CD14-positive monocyte (primary cell): ENCODE measurements around the gene PCNA. TPM values are rescaled to one million over a fixed set of nuclear protein-coding genes. Genes with fewer than 3 reads are reported as not detected.

ENCODE experiments used
- DNase-seq, 3 donors: peaks; one replicate each; pipeline ENCODE4 v3.0.0-alpha.2; 2011 to 2022
- H2AFZ ChIP-seq: 2 replicates; pipeline ENCODE4 v1.6.0; 2012; ENCODE audit warnings: mild to moderate bottlenecking, low read depth, low read length, inconsistent platforms; ENCODE audit not compliant: insufficient read depth, poor library complexity, severe bottlenecking
- H3K27ac ChIP-seq, 2 donors: 1 replicate in 1 of 2; 2 replicates in 1 of 2; pipeline ENCODE4 v1.5.1; 2012 to 2013; ENCODE audit warnings: low read length in 2 of 2, control low read depth in 1 of 2, inconsistent platforms in 1 of 2, low read depth in 1 of 2, mild to moderate bottlenecking in 1 of 2
- H3K27me3 ChIP-seq, 2 donors: one replicate each; pipeline versions ENCODE4 v1.6.0 to v1.6.1; 2011 to 2013; ENCODE audit warnings: low read length in 2 of 2; ENCODE audit not compliant: control insufficient read depth in 2 of 2, insufficient read depth in 2 of 2
- H3K36me3 ChIP-seq, 2 donors: replicated peaks in 1 of 2; 1 replicate in 1 of 2; 2 replicates in 1 of 2; pipeline versions ENCODE4 v1.5.1 to v1.6.1; 2012 to 2013; ENCODE audit warnings: low read length in 2 of 2, control low read depth in 1 of 2, inconsistent platforms in 1 of 2, mild to moderate bottlenecking in 1 of 2; ENCODE audit not compliant: insufficient read depth in 2 of 2, control insufficient read depth in 1 of 2
- H3K4me1 ChIP-seq, 2 donors: 1 replicate in 1 of 2; 2 replicates in 1 of 2; pipeline versions ENCODE4 v1.5.1 to v1.6.1; 2012 to 2013; ENCODE audit warnings: low read length in 2 of 2, control low read depth in 1 of 2, inconsistent platforms in 1 of 2, mild to moderate bottlenecking in 1 of 2, moderate library complexity in 1 of 2; ENCODE audit not compliant: insufficient read depth in 2 of 2, control insufficient read depth in 1 of 2
- H3K4me2 ChIP-seq: replicated peaks from 2 replicates; pipeline ENCODE3; 2012; ENCODE audit warnings: low read length, moderate library complexity, mild to moderate bottlenecking; ENCODE audit not compliant: poor library complexity, severe bottlenecking; ENCODE audit errors: extremely low read depth
- H3K4me3 ChIP-seq, 3 experiments: fragments of 200-600 bp in 1 of 3; sonication (generic) in 1 of 3; replicated peaks in 1 of 3; 1 replicate in 2 of 3; 2 replicates in 1 of 3; pipeline ENCODE4 v1.5.1; 2011 to 2013; ENCODE audit warnings: low read length in 3 of 3, mild to moderate bottlenecking in 3 of 3, control low read depth in 2 of 3, low read depth in 2 of 3, inconsistent platforms in 1 of 3, moderate library complexity in 1 of 3
- H3K79me2 ChIP-seq: 2 replicates; pipeline ENCODE4 v1.6.0; 2012; ENCODE audit warnings: mild to moderate bottlenecking, control low read depth, inconsistent platforms, low read length, moderate library complexity; ENCODE audit not compliant: insufficient read depth
- H3K9ac ChIP-seq: 2 replicates; pipeline ENCODE4 v1.6.0; 2017; ENCODE audit warnings: low read length, mild to moderate bottlenecking; ENCODE audit not compliant: insufficient read depth, poor library complexity, severe bottlenecking
- H3K9me3 ChIP-seq, 2 donors: replicated peaks in 1 of 2; 1 replicate in 1 of 2; 2 replicates in 1 of 2; pipeline versions ENCODE4 v1.5.1 to v1.6.1; 2012 to 2013; ENCODE audit warnings: low read length in 2 of 2, control low read depth in 1 of 2; ENCODE audit not compliant: control insufficient read depth in 1 of 2, insufficient read depth in 1 of 2
- H4K20me1 ChIP-seq: 2 replicates; pipeline ENCODE4 v1.6.0; 2012; ENCODE audit warnings: mild to moderate bottlenecking, low read length, control low read depth, moderate library complexity; ENCODE audit not compliant: insufficient read depth
- H3K27ac Mint-ChIP-seq, 7 donors: one replicate each; pipeline ENCODE4 v1.8.0; 2020; ENCODE audit warnings: mild to moderate bottlenecking in 7 of 7, mixed read lengths in 7 of 7, moderate library complexity in 6 of 7, inconsistent platforms in 2 of 7
- H3K27me3 Mint-ChIP-seq, 3 donors: one replicate each; pipeline ENCODE4 v1.8.0; 2021 to 2022; ENCODE audit warnings: low read depth in 3 of 3, mild to moderate bottlenecking in 3 of 3, mixed read lengths in 3 of 3, moderate library complexity in 3 of 3, inconsistent platforms in 1 of 3
- H3K36me3 Mint-ChIP-seq, 2 donors: one replicate each; pipeline ENCODE4 v1.8.0; 2020; ENCODE audit warnings: mixed read lengths in 2 of 2, inconsistent platforms in 1 of 2, mild to moderate bottlenecking in 1 of 2
- H3K4me1 Mint-ChIP-seq: one replicate; pipeline ENCODE4 v1.8.0; 2020; ENCODE audit warnings: mild to moderate bottlenecking, mixed read lengths
- H3K4me3 Mint-ChIP-seq, 2 donors: one replicate each; pipeline ENCODE4 v1.8.0; 2020; ENCODE audit warnings: mild to moderate bottlenecking in 2 of 2, mixed read lengths in 2 of 2, moderate library complexity in 1 of 2
- H3K9me3 Mint-ChIP-seq, 7 donors: one replicate each; pipeline ENCODE4 v1.8.0; 2020 to 2022; ENCODE audit warnings: mixed read lengths in 7 of 7, mild to moderate bottlenecking in 6 of 7, moderate library complexity in 6 of 7, inconsistent platforms in 2 of 7
- WGBS: methylation state at CpG from one replicate; pipeline ENCODE4 v1.1.5; 2013; ENCODE audit warnings: missing lambda C conversion rate; ENCODE audit not compliant: insufficient coverage; 5-methylcytosine and 5-hydroxymethylcytosine counted together
- intact Hi-C, 2 donors: fragments of 100-400 bp; cut with micrococcal nuclease; formaldehyde crosslinking; loops; one replicate each; pipeline versions ENCODE4 v1.15.0 to v1.15.1; 2023
- polyA plus RNA-seq, 3 donors: library from polyadenylated mRNA; depleted of rRNA in 1 of 3; unstranded in 2 of 3; stranded (reverse) in 1 of 3; fragments of 300-500 nt in 2 of 3; fragments of >200 nt in 1 of 3; fragmentation: Illumina TruSeq in 2 of 3; gene quantifications; 1 replicate in 2 of 3; 2 replicates in 1 of 3; pipeline ENCODE4 v1.2.3, GENCODE V29; 2012 to 2021
- TF ChIP-seq, protein P1 (sequence below): fragments of 200-600 bp; IDR thresholded peaks from one replicate; pipeline ENCODE4 v1.8.0; 2022; ENCODE audit warnings: antibody characterized with exemption, mild to moderate bottlenecking

PCNA gene
- polyA plus RNA-seq, 3 donors: 27.9 to 35.0 (median 30.8) TPM

- Mint-ChIP-seq H3K9me3 (no peaks in the 10 kb centered on the region), H3K4me3 (no peak overlapping the region), H3K27me3 (no peaks in the 10 kb centered on the region), H3K4me1 (peaks cover 58% of the 10 kb centered on the region), H3K36me3 (peaks cover 6 to 7% of the 10 kb centered on the region in 2 donors), H3K27ac (peak overlapping the region; percentile 94 to 99 (median 98))
- Histone ChIP-seq H3K27ac (peak overlapping the region; percentile 93 to 97), H3K9ac (no peak overlapping the region), H3K4me3 (no peak overlapping the region), H3K79me2 (no peaks in the 10 kb centered on the region), H3K36me3 (no peaks in the 10 kb centered on the region), H3K4me1 (peaks cover 58 to 59% of the 10 kb centered on the region in 2 donors), H4K20me1 (no peaks in the 10 kb centered on the region), H3K4me2 (no peak overlapping the region), H3K27me3 (no peaks in the 10 kb centered on the region), H2AFZ (no peak overlapping the region), H3K9me3 (no peaks in the 10 kb centered on the region)
- TF ChIP-seq, protein P1, sequence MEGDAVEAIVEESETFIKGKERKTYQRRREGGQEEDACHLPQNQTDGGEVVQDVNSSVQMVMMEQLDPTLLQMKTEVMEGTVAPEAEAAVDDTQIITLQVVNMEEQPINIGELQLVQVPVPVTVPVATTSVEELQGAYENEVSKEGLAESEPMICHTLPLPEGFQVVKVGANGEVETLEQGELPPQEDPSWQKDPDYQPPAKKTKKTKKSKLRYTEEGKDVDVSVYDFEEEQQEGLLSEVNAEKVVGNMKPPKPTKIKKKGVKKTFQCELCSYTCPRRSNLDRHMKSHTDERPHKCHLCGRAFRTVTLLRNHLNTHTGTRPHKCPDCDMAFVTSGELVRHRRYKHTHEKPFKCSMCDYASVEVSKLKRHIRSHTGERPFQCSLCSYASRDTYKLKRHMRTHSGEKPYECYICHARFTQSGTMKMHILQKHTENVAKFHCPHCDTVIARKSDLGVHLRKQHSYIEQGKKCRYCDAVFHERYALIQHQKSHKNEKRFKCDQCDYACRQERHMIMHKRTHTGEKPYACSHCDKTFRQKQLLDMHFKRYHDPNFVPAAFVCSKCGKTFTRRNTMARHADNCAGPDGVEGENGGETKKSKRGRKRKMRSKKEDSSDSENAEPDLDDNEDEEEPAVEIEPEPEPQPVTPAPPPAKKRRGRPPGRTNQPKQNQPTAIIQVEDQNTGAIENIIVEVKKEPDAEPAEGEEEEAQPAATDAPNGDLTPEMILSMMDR: no peak
- WGBS: 100% methylated on average over 1 of the region's 3 CpGs
- intact Hi-C loops: loop anchor here in 1 of 2 donors (10.0 kb wide), 1 partner anchor 274 kb away; no protein-coding TSS in a partner anchor
- DNase-seq: no peak
Measured at GRCh38 chr20:5088688-5089087, 31.1 kb downstream of the PCNA start.

GRCh38 chr20:5085380-5085779 lies 34.4 kb downstream of the PCNA start:
- H3K9me3 Mint-ChIP-seq: peaks cover 0 to 5% (median 0%) of the 10 kb centered on the region in 7 donors
- Histone ChIP-seq H3K27ac (peak overlapping the region; percentile 89 to 96), H4K20me1 (no peaks in the 10 kb centered on the region), H3K79me2 (no peaks in the 10 kb centered on the region), H3K4me1 (peaks cover 72 to 74% of the 10 kb centered on the region in 2 donors), H3K9me3 (no peaks in the 10 kb centered on the region), H3K9ac (peak overlapping the region; percentile 29), H3K4me3 (peak overlapping the region in 1 of 3 experiments; percentile 12), H3K36me3 (no peaks in the 10 kb centered on the region), H2AFZ (no peak overlapping the region), H3K27me3 (no peaks in the 10 kb centered on the region), H3K4me2 (peak overlapping the region; percentile 30)
- H3K27ac Mint-ChIP-seq: peak overlapping the region; percentile 92 to 97 (median 96)
- TF ChIP-seq, protein P1: no peak
- H3K4me3 Mint-ChIP-seq: peak overlapping the region in 1 of 2 donors; percentile 46
- peaks cover 66% of the 10 kb centered on the region for H3K4me1 Mint-ChIP-seq
- WGBS: no CpG with 5 or more reads among the region's 4 CpGs
- intact Hi-C loops: loop anchor here in 1 of 2 donors (10.0 kb wide), 1 partner anchor 271 kb away; no protein-coding TSS in a partner anchor
- H3K36me3 Mint-ChIP-seq: peaks cover 0 to 2% of the 10 kb centered on the region in 2 donors
- DNase-seq: peak; percentile 68 to 86 (median 81)
- no peaks in the 10 kb centered on the region for H3K27me3 Mint-ChIP-seq
